B cell (primary cell): ENCODE data around the gene WDR64. TPM values are rescaled to one million over a fixed set of nuclear protein-coding genes. Genes with fewer than 3 reads are reported as not detected.

Experiments used
- ATAC-seq: fragments of 200-7000 bp; cut with Tn5 transposase; one replicate; pipeline ENCODE4 v1.10.0; 2021; ENCODE audit warnings: low read depth, mild to moderate bottlenecking, moderate number of reproducible peaks, moderate library complexity
- CTCF ChIA-PET: fragments of 350-600 bp; sonication (Branson Sonifier 250); formaldehyde crosslinking; loops from one replicate; lab custom pipeline; 2021; ENCODE audit warnings: antibody characterized with exemption, inconsistent platforms; lab: Charles Lee
- POLR2A ChIA-PET: fragments of 350-600 bp; sonication (Branson Sonifier 250); formaldehyde crosslinking; loops from one replicate; lab custom pipeline; 2021; ENCODE audit warnings: antibody characterized with exemption; lab: Charles Lee
- DNase-seq: peaks from one replicate; pipeline ENCODE4 v3.0.0; 2013
- H2AFZ ChIP-seq: 2 replicates; pipeline ENCODE4 v1.6.1; 2012; ENCODE audit warnings: mild to moderate bottlenecking, low read depth, low read length; ENCODE audit not compliant: insufficient read depth, poor library complexity, severe bottlenecking
- H3K27ac ChIP-seq, 2 donors: 1 replicate in 1 of 2; 2 replicates in 1 of 2; pipeline ENCODE4 v1.5.1; 2012 to 2013; ENCODE audit warnings: low read length in 2 of 2, mild to moderate bottlenecking in 2 of 2, moderate library complexity in 1 of 2
- H3K27me3 ChIP-seq, 4 experiments: fragments of 200-600 bp in 1 of 4; sonication (generic) in 1 of 4; replicated peaks in 1 of 4; 1 replicate in 2 of 4; 2 replicates in 2 of 4; pipeline versions ENCODE4 v1.6.1 to v1.7.0; 2013 to 2016; ENCODE audit warnings: low read length in 3 of 4, mild to moderate bottlenecking in 2 of 4, mixed read lengths in 1 of 4, moderate library complexity in 1 of 4; ENCODE audit not compliant: insufficient read depth in 4 of 4, control insufficient read depth in 3 of 4; ENCODE audit errors: control extremely low read depth in 1 of 4
- H3K36me3 ChIP-seq, 2 experiments: replicated peaks in 1 of 2; 1 replicate in 1 of 2; 2 replicates in 1 of 2; pipeline versions ENCODE4 v1.6.1 to v1.7.1; 2013; ENCODE audit warnings: low read length in 1 of 2; ENCODE audit not compliant: insufficient read depth in 2 of 2, control insufficient read depth in 1 of 2; ENCODE audit errors: control extremely low read depth in 1 of 2, extremely low read depth in 1 of 2
- H3K4me1 ChIP-seq, 2 donors: fragments of 200-600 bp in 1 of 2; sonication (generic) in 1 of 2; 1 replicate in 1 of 2; 2 replicates in 1 of 2; pipeline versions ENCODE4 v1.5.1 to v1.6.1; 2013 to 2017; ENCODE audit warnings: low read length in 2 of 2; ENCODE audit not compliant: control insufficient read depth in 2 of 2, insufficient read depth in 2 of 2
- H3K4me2 ChIP-seq: replicated peaks from 2 replicates; pipeline ENCODE3; 2012; ENCODE audit warnings: mild to moderate bottlenecking, low read depth, low read length; ENCODE audit not compliant: poor library complexity, severe bottlenecking
- H3K4me3 ChIP-seq, 5 experiments: fragments of 200-600 bp in 1 of 5; sonication (generic) in 1 of 5; 1 replicate in 3 of 5; 2 replicates in 2 of 5; pipeline versions ENCODE4 v1.5.1 to v1.7.0; 2011 to 2016; ENCODE audit warnings: low read length in 4 of 5, mild to moderate bottlenecking in 4 of 5, low read depth in 2 of 5, control low read depth in 1 of 5, moderate library complexity in 1 of 5; ENCODE audit not compliant: insufficient read depth in 1 of 5; ENCODE audit errors: control extremely low read depth in 1 of 5, extremely low read depth in 1 of 5
- H3K79me2 ChIP-seq: fragments of 200-600 bp; sonication (generic); one replicate; pipeline ENCODE4 v1.6.0; 2016; ENCODE audit warnings: low read length; ENCODE audit not compliant: control insufficient read depth, insufficient read depth
- H3K9ac ChIP-seq: fragments of 200-600 bp; sonication (generic); 2 replicates; pipeline ENCODE4 v1.6.1; 2017; ENCODE audit warnings: mild to moderate bottlenecking, low read length, moderate library complexity
- H3K9me3 ChIP-seq, 3 donors: one replicate each; pipeline versions ENCODE4 v1.6.1 to v1.7.1; 2013; ENCODE audit warnings: low read length in 2 of 3; ENCODE audit not compliant: control insufficient read depth in 2 of 3, insufficient read depth in 1 of 3; ENCODE audit errors: control extremely low read depth in 1 of 3
- H4K20me1 ChIP-seq: 2 replicates; pipeline ENCODE4 v1.6.0; 2012; ENCODE audit warnings: mild to moderate bottlenecking, low read length; ENCODE audit not compliant: insufficient read depth, control insufficient read depth, poor library complexity, severe bottlenecking
- H3K27ac Mint-ChIP-seq: one replicate; pipeline ENCODE4 v1.8.0; 2021; ENCODE audit warnings: mixed read lengths
- H3K27me3 Mint-ChIP-seq: one replicate; pipeline ENCODE4 v1.8.0; 2021; ENCODE audit warnings: mixed read lengths
- H3K4me1 Mint-ChIP-seq: one replicate; pipeline ENCODE4 v1.8.0; 2021; ENCODE audit warnings: mixed read lengths
- H3K4me3 Mint-ChIP-seq: one replicate; pipeline ENCODE4 v1.8.0; 2021; ENCODE audit warnings: mixed read lengths
- H3K9me3 Mint-ChIP-seq: one replicate; pipeline ENCODE4 v1.8.0; 2022; ENCODE audit warnings: mixed read lengths; ENCODE audit not compliant: insufficient read depth
- EZH2 ChIP-seq: IDR thresholded peaks from 2 replicates; pipeline ENCODE4 v1.6.1; 2012; ENCODE audit warnings: borderline replicate concordance, low read depth, mild to moderate bottlenecking, moderate library complexity, low read length; ENCODE audit not compliant: insufficient read depth, poor library complexity, severe bottlenecking
- WGBS: methylation state at CpG from one replicate; pipeline ENCODE4 v1.1.5; 2013; ENCODE audit warnings: missing lambda C conversion rate; ENCODE audit not compliant: insufficient coverage; 5-methylcytosine and 5-hydroxymethylcytosine counted together
- intact Hi-C: fragments of 100-400 bp; cut with micrococcal nuclease; formaldehyde crosslinking; loops from one replicate; pipeline ENCODE4 v1.10.0; 2022
- polyA plus RNA-seq: library from polyadenylated mRNA; depleted of rRNA; stranded (reverse); fragments of >200 nt; gene quantifications from 2 replicates; pipeline ENCODE4 v1.2.3, GENCODE V29; 2012
- total RNA-seq, 2 donors: library from RNA; stranded (reverse); fragments of 120-200 nt in 1 of 2; gene quantifications; 1 replicate in 1 of 2; 2 replicates in 1 of 2; pipeline versions ENCODE4 v1.2.3 to v1.2.4, GENCODE V29; 2013 to 2022
- TF ChIP-seq, protein P1 (sequence below): fragments of 200-600 bp; IDR thresholded peaks from one replicate; pipeline ENCODE4 v1.8.0; 2022; ENCODE audit warnings: antibody characterized with exemption, mild to moderate bottlenecking

Gene WDR64
- total and polyA plus RNA-seq, 2 donors (not counting 1 experiment from before 2014, with no cell fraction given), result 0.13 TPM; not detected in 1

DNA sequence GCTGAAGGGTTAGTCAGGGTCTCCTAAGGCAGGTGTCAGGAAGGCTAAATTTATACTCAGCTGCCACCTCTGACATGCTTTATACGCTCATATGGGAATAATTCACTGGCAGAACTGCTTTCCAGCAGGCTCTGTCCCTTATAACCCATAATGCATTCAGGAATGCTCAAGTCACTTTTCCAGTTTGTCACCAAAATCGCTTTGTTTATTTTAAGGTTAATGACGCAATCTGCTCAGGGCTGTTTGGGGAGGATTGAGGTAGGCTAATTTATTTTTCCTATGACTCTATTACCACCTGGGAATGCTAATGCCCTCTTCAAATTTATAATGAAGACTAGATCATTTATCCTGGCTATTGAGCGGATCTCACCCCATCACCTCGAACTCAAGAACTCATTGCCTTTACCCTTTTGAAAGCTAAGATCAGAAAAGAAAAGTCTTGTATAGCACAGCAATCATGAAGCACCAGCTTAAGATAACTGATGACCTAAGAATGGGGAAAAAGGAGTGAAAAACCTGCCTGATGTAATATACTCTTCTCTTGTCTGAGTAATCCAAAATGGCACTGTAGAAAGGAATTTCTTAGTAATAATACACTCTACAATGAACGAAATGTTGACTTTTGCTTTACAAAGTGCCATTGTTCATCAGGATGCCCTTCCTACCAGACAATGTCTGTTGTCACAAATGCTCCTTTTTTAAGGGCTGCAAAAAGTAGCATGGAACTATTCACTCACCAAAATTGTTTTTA, 98.0 kb downstream of the WDR64 start:
- ChIA-PET POLR2A (no interaction called here), CTCF (no interaction called here)
- H3K4me1 ChIP-seq, result no peaks in the 10 kb centered on the region
- H3K27me3 Mint-ChIP-seq, result peaks cover 8% of the 10 kb centered on the region
- intact Hi-C loops, result no loop called here
- H2AFZ ChIP-seq, result no peak overlapping the region
- DNase-seq, result no peak
- H4K20me1 ChIP-seq, result no peaks in the 10 kb centered on the region
- WGBS, result no CpG with 5 or more reads among the region's 6 CpGs
- H3K9ac ChIP-seq, result no peak overlapping the region
- H3K79me2 ChIP-seq, result no peaks in the 10 kb centered on the region
- TF ChIP-seq, protein P1, sequence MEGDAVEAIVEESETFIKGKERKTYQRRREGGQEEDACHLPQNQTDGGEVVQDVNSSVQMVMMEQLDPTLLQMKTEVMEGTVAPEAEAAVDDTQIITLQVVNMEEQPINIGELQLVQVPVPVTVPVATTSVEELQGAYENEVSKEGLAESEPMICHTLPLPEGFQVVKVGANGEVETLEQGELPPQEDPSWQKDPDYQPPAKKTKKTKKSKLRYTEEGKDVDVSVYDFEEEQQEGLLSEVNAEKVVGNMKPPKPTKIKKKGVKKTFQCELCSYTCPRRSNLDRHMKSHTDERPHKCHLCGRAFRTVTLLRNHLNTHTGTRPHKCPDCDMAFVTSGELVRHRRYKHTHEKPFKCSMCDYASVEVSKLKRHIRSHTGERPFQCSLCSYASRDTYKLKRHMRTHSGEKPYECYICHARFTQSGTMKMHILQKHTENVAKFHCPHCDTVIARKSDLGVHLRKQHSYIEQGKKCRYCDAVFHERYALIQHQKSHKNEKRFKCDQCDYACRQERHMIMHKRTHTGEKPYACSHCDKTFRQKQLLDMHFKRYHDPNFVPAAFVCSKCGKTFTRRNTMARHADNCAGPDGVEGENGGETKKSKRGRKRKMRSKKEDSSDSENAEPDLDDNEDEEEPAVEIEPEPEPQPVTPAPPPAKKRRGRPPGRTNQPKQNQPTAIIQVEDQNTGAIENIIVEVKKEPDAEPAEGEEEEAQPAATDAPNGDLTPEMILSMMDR, result no peak
- no peak for TF ChIP-seq EZH2
- H3K27ac ChIP-seq, result no peak overlapping the region
- ATAC-seq, result no peak
- H3K27ac Mint-ChIP-seq, result no peak overlapping the region
- H3K9me3 Mint-ChIP-seq, result no peaks in the 10 kb centered on the region
- no peaks in the 10 kb centered on the region for H3K9me3 ChIP-seq
- H3K4me2 ChIP-seq, result no peak overlapping the region
- no peak overlapping the region for H3K4me3 Mint-ChIP-seq
- H3K4me3 ChIP-seq, result no peak overlapping the region
- H3K27me3 ChIP-seq, result no peaks in the 10 kb centered on the region
- no peaks in the 10 kb centered on the region for H3K36me3 ChIP-seq
- H3K4me1 Mint-ChIP-seq, result no peaks in the 10 kb centered on the region

DNA sequence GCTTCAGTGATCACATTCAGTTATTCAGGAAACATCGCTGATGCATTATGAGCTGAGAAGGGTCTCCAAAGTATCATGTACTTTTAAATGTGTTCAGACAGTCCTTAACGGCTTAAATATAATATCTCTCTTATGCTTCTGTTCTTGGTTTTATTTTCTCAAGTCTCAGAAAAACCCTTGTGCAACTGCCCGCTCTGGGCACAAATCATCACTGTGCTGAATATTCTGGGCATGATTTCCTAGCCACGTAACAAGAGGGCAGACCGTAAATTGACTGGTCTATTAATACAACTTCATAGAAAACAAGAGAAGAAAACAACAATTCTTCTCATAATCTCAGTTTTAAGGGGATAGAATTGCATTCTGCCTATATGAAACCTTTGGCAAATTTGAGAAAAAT, 99.4 kb downstream of the WDR64 start:
- no peak overlapping the region for H3K4me3 ChIP-seq
- WGBS, result 96% methylated on average over 5 of the region's 5 CpGs
- intact Hi-C loops, result no loop called here
- Mint-ChIP-seq H3K27me3 (peaks cover 4% of the 10 kb centered on the region), H3K4me3 (no peak overlapping the region), H3K4me1 (no peaks in the 10 kb centered on the region), H3K9me3 (no peaks in the 10 kb centered on the region), H3K27ac (no peak overlapping the region)
- H3K27ac ChIP-seq, result no peak overlapping the region
- H3K36me3 ChIP-seq, result no peaks in the 10 kb centered on the region
- no peaks in the 10 kb centered on the region for H3K79me2 ChIP-seq
- H3K9me3 ChIP-seq, result no peaks in the 10 kb centered on the region
- ChIA-PET POLR2A (no interaction called here), CTCF (no interaction called here)
- no peak overlapping the region for H2AFZ ChIP-seq
- no peak for DNase-seq
- TF ChIP-seq, protein P1, result no peak
- TF ChIP-seq EZH2, result no peak
- no peaks in the 10 kb centered on the region for H3K27me3 ChIP-seq
- no peak for ATAC-seq
- H3K4me2 ChIP-seq, result no peak overlapping the region
- H3K4me1 ChIP-seq, result no peaks in the 10 kb centered on the region
- H4K20me1 ChIP-seq, result no peaks in the 10 kb centered on the region
- no peak overlapping the region for H3K9ac ChIP-seq
